AG10803 (cell line): Measurements from ENCODE around the gene KCNG2.
"Not testable (repeated sequence)": the region's sequence is repeated elsewhere in the genome, so short reads cannot be mapped to it uniquely, and the experiment has no call there.

Experiments
- DNase-seq: peaks from one replicate; pipeline ENCODE4 v3.0.0; 2010; ENCODE audit warnings: low read depth
- H3K4me3 ChIP-seq: 2 replicates; pipeline ENCODE4 v1.5.1; 2011; ENCODE audit warnings: mild to moderate bottlenecking, low read length, control low read depth
- CTCF ChIP-seq: conservative IDR thresholded peaks from 2 replicates; pipeline ENCODE4 v1.5.1; 2011; ENCODE audit warnings: mild to moderate bottlenecking, low read length, control low read depth, inconsistent platforms

The KCNG2 gene

GRCh38 chr18:79862562-79862961 lies 64.8 kb downstream of the KCNG2 start:
- DNase-seq: no peak
- no peak overlapping the region for H3K4me3 ChIP-seq
- TF ChIP-seq CTCF: no peak

- no peak for DNase-seq
- H3K4me3 ChIP-seq: no peak overlapping the region
- no peak for TF ChIP-seq CTCF
These were observed 65.6 kb downstream of the KCNG2 start for GRCh38 chr18:79863161-79864005.

- no peak for DNase-seq
- H3K4me3 ChIP-seq: no peak overlapping the region
- TF ChIP-seq CTCF: no peak
These were observed 66.4 kb downstream of the KCNG2 start for GRCh38 chr18:79864006-79864725.

GRCh38 chr18:79864955-79865354 lies 67.2 kb downstream of the KCNG2 start:
- DNase-seq, H3K4me3 ChIP-seq: not testable (repeated sequence)

- not testable (repeated sequence) for H3K4me3 ChIP-seq, DNase-seq
These were observed 68.2 kb downstream of the KCNG2 start for GRCh38 chr18:79865951-79866350.

- DNase-seq: no peak
- H3K4me3 ChIP-seq: no peak overlapping the region
- no peak for TF ChIP-seq CTCF
These were observed 69.3 kb downstream of the KCNG2 start for GRCh38 chr18:79866889-79867574.

- DNase-seq: no peak
- TF ChIP-seq CTCF: no peak
- no peak overlapping the region for H3K4me3 ChIP-seq
These were observed 69.9 kb downstream of the KCNG2 start for GRCh38 chr18:79867666-79868065.
